SK-N-SH treated with all-trans-retinoic acid at 6 μM for 48 hours (cell line): ENCODE data around the gene GPR151.

ENCODE experiments used
- ATAC-seq: fragments of 200-7000 bp; cut with Tn5 transposase; 3 replicates; pipeline ENCODE4 v1.9.1; 2020; ENCODE audit warnings: mild to moderate bottlenecking, moderate library complexity
- ARNTL ChIP-seq: fragments of 450-650 bp; formaldehyde crosslinking; IDR thresholded peaks from 2 replicates; pipeline ENCODE4 v1.5.0; 2020; ENCODE audit warnings: low read depth, mild to moderate bottlenecking, moderate library complexity, borderline replicate concordance
- BACH2 ChIP-seq: fragments of 250-450 bp; sonication (Bioruptor Pico); IDR thresholded peaks from 2 replicates; pipeline ENCODE4 v1.9.0; 2021; ENCODE audit warnings: mild to moderate bottlenecking, borderline replicate concordance
- CREB5 ChIP-seq: fragments of 250-450 bp; sonication (Bioruptor Pico); IDR thresholded peaks from 2 replicates; pipeline ENCODE4 v1.5.1; 2020; ENCODE audit warnings: low read depth, mild to moderate bottlenecking, moderate library complexity
- CSDC2 ChIP-seq: fragments of 250-450 bp; sonication (Bioruptor Pico); IDR thresholded peaks from 2 replicates; pipeline ENCODE4 v1.5.0; 2020; ENCODE audit warnings: mild to moderate bottlenecking, moderate library complexity
- ESRRG ChIP-seq: fragments of 250-450 bp; sonication (Bioruptor Pico); IDR thresholded peaks from 2 replicates; pipeline ENCODE4 v1.6.1; 2021; ENCODE audit warnings: mild to moderate bottlenecking
- GLIS3 ChIP-seq: fragments of 250-450 bp; sonication (Bioruptor Pico); IDR thresholded peaks from 2 replicates; pipeline ENCODE4 v1.5.0; 2020; ENCODE audit warnings: mild to moderate bottlenecking, moderate library complexity
- ISL1 ChIP-seq: fragments of 250-450 bp; sonication (Bioruptor Pico); IDR thresholded peaks from 2 replicates; pipeline ENCODE4 v2.1.2; 2022; ENCODE audit warnings: mild to moderate bottlenecking, moderate library complexity
- OSR1 ChIP-seq: fragments of 250-450 bp; sonication (Bioruptor Pico); IDR thresholded peaks from 2 replicates; pipeline ENCODE4 v1.8.0; 2022; ENCODE audit warnings: moderate library complexity, mild to moderate bottlenecking, inconsistent platforms
- POU6F1 ChIP-seq: fragments of 250-450 bp; sonication (Bioruptor Pico); IDR thresholded peaks from 2 replicates; pipeline ENCODE4 v1.8.0; 2021; ENCODE audit warnings: low read depth, mild to moderate bottlenecking, moderate library complexity, borderline replicate concordance
- PPARA ChIP-seq: fragments of 250-450 bp; sonication (Bioruptor Pico); IDR thresholded peaks from 2 replicates; pipeline ENCODE4 v1.5.0; 2020; ENCODE audit warnings: mild to moderate bottlenecking, borderline replicate concordance
- SNAI2 ChIP-seq: fragments of 250-450 bp; sonication (Bioruptor Pico); IDR thresholded peaks from 2 replicates; pipeline ENCODE4 v1.5.0; 2020; ENCODE audit warnings: mild to moderate bottlenecking, moderate library complexity
- TOX ChIP-seq: fragments of 250-450 bp; sonication (Bioruptor Pico); IDR thresholded peaks from 2 replicates; pipeline ENCODE4 v1.8.0; 2021; ENCODE audit warnings: mild to moderate bottlenecking, moderate library complexity, borderline replicate concordance
- TSHZ2 ChIP-seq: fragments of 250-450 bp; sonication (Bioruptor Pico); IDR thresholded peaks from 2 replicates; pipeline ENCODE4 v1.5.0; 2020; ENCODE audit warnings: mild to moderate bottlenecking, moderate library complexity
- ZC3H10 ChIP-seq: fragments of 250-450 bp; sonication (Bioruptor Pico); IDR thresholded peaks from 2 replicates; pipeline ENCODE4 v1.5.1; 2021; ENCODE audit warnings: mild to moderate bottlenecking, moderate library complexity
- ZFP3 ChIP-seq: fragments of 250-450 bp; sonication (Bioruptor Pico); IDR thresholded peaks from 2 replicates; pipeline ENCODE4 v1.5.0; 2020; ENCODE audit warnings: mild to moderate bottlenecking, moderate library complexity
- ZNF565 ChIP-seq: fragments of 450-650 bp; formaldehyde crosslinking; conservative IDR thresholded peaks from 2 replicates; pipeline ENCODE4 v1.5.0; 2020; ENCODE audit warnings: low read depth, mild to moderate bottlenecking, moderate library complexity
- ZNF70 ChIP-seq: fragments of 450-650 bp; formaldehyde crosslinking; IDR thresholded peaks from 2 replicates; pipeline ENCODE4 v1.5.0; 2020; ENCODE audit warnings: mild to moderate bottlenecking, moderate library complexity
- ZNF8 ChIP-seq: fragments of 450-650 bp; formaldehyde crosslinking; IDR thresholded peaks from 2 replicates; pipeline ENCODE4 v1.5.0; 2020; ENCODE audit warnings: mild to moderate bottlenecking, moderate library complexity

Gene GPR151

GRCh38 chr5:146499680-146500079 lies 16.3 kb downstream of the GPR151 start:
- TF ChIP-seq ESRRG (CRISPR knock-in tag), result no peak
- TF ChIP-seq, all 23 proteins: peak for 0
- ATAC-seq, result no peak

GRCh38 chr5:146494656-146495055 lies 21.3 kb downstream of the GPR151 start:
- TF ChIP-seq ESRRG (CRISPR knock-in tag) (no peak), CREB5 (CRISPR knock-in tag) (no peak), GLIS3 (CRISPR knock-in tag) (no peak), CSDC2 (CRISPR knock-in tag) (no peak), ZFP3 (CRISPR knock-in tag) (no peak), PPARA (CRISPR knock-in tag) (no peak), POU6F1 (CRISPR knock-in tag) (no peak), TSHZ2 (CRISPR knock-in tag) (no peak), ZNF8 (CRISPR knock-in tag) (no peak), ZNF565 (CRISPR knock-in tag) (no peak), TOX (CRISPR knock-in tag) (no peak), BACH2 (CRISPR knock-in tag) (no peak)
- no peak for ATAC-seq

- no peak for TF ChIP-seq PPARA (CRISPR knock-in tag)
- no peak for TF ChIP-seq ZFP3 (CRISPR knock-in tag)
- no peak for TF ChIP-seq CREB5 (CRISPR knock-in tag)
- TF ChIP-seq POU6F1 (CRISPR knock-in tag), result no peak
- TF ChIP-seq ZNF70, result no peak
- no peak for TF ChIP-seq ARNTL (CRISPR knock-in tag)
- TF ChIP-seq ISL1 (CRISPR knock-in tag), result no peak
- TF ChIP-seq SNAI2 (CRISPR knock-in tag), result no peak
- TF ChIP-seq ESRRG (CRISPR knock-in tag), result no peak
- TF ChIP-seq BACH2 (CRISPR knock-in tag), result no peak
- TF ChIP-seq CSDC2 (CRISPR knock-in tag), result no peak
- TF ChIP-seq OSR1 (CRISPR knock-in tag), result no peak
- TF ChIP-seq ZNF565 (CRISPR knock-in tag), result no peak
- no peak for TF ChIP-seq ZC3H10 (CRISPR knock-in tag)
- TF ChIP-seq TOX (CRISPR knock-in tag), result no peak
- no peak for ATAC-seq
Measured at GRCh38 chr5:146490089-146490843, 25.7 kb downstream of the GPR151 start.
